ENCODE measurements around the gene EXOC6B. TPM values are rescaled to one million over a fixed set of nuclear protein-coding genes. Genes with fewer than 3 reads are reported as not detected.

EXOC6B gene
- total RNA-seq, 1 donor: 24.6 TPM

DNA sequence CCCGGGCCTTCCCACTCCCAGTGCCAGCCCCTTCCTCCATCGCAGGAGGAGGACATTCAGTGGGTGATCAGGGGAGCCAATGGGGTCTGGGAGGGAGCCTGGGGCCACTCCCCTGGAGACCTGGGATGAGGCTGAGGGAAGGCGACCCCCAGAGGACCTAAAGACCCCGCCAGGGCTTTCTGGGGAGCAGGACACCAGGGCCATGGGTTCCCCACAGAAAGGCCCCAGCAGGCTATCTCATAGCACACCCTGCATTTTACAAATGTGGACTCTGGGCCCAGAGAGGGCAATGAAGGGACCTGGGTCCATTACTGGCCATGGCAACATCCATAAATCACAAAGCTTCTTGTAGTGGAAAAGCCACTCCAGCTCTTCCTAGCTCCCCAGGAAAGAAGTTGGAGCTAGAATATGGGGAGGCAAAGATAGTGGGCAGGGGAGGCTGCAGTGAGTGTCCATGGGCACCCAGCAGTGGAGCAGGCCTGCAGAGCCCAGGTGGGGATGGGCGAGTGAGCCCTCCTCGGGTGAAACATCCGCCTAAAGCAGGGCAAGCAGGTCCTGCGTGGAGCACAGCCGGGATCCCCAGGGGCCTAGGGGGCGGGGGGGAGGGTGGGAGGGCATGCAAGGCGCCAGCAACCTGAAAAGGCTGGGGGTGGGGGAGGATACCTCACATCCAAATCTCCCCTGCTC, 692.0 kb downstream of the EXOC6B start:
- no peak overlapping the region for H3K4me2 ChIP-seq (ENCODE audit: insufficient read depth, low read length)
- peak; percentile 53 for DNase-seq (ENCODE audit: insufficient read length, low spot score, missing footprints)
- TF ChIP-seq, protein P1, sequence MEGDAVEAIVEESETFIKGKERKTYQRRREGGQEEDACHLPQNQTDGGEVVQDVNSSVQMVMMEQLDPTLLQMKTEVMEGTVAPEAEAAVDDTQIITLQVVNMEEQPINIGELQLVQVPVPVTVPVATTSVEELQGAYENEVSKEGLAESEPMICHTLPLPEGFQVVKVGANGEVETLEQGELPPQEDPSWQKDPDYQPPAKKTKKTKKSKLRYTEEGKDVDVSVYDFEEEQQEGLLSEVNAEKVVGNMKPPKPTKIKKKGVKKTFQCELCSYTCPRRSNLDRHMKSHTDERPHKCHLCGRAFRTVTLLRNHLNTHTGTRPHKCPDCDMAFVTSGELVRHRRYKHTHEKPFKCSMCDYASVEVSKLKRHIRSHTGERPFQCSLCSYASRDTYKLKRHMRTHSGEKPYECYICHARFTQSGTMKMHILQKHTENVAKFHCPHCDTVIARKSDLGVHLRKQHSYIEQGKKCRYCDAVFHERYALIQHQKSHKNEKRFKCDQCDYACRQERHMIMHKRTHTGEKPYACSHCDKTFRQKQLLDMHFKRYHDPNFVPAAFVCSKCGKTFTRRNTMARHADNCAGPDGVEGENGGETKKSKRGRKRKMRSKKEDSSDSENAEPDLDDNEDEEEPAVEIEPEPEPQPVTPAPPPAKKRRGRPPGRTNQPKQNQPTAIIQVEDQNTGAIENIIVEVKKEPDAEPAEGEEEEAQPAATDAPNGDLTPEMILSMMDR (IDR thresholded peaks at IDR 0.05; ENCODE audit: extremely low read depth, low read depth, low read length): no peak
- H3K27me3 ChIP-seq (ENCODE audit: insufficient read depth, low read length): peaks cover 20% of the 10 kb centered on the region
- no peaks in the 10 kb centered on the region for H3K36me3 ChIP-seq (ENCODE audit: insufficient read depth, low read length)
- no peaks in the 10 kb centered on the region for H4K20me1 ChIP-seq (ENCODE audit: insufficient read depth, low read length)
- no peaks in the 10 kb centered on the region for H3K79me2 ChIP-seq (ENCODE audit: insufficient read depth, low read length)
- no peaks in the 10 kb centered on the region for H3K4me1 ChIP-seq (ENCODE audit: insufficient read depth, low read length)
- H2AFZ ChIP-seq (ENCODE audit: low read length): no peak overlapping the region
- H3K9me3 ChIP-seq (ENCODE audit: low read depth, low read length): no peaks in the 10 kb centered on the region
- H3K27ac ChIP-seq (ENCODE audit: low read depth, low read length): no peak overlapping the region
- no peak overlapping the region for H3K4me3 ChIP-seq (ENCODE audit: insufficient read depth, low read length)

DNA sequence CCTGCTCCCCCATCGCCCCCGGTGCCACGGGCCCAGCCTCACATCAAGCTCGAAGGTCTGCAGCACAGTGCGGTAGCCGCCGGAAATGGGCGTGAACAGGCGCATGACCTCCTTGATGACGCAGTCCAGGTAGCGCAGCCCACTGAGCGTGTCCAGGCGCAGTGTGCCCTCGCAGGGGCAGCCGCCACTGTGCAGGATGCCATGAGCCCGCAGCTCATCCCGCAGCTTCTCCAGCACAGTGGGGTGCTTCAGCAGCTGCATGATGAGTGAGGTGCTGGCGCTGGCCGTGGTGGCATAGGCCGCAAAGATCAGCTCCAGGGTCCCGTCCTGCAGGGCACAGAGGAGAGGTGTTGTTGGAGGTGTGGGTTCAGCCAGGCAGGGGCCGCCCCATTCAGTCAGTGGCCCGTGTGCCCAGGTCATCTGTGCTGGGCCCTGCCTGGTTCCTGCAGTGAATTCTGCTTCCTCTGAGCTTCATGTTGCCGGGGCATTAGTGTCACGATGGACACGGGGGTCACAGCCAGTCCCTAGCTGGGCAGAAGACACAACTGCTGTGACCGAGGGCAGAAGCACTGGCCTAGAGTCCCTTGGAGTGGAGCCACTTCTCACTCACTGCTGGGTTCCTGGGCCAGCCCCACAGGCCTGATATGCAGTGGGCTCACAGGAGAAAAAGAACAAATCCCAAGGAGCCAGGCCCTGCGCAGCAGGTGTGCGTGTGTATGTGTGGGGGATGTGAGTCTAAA, 692.7 kb downstream of the EXOC6B start:
- H3K27me3 ChIP-seq (ENCODE audit: insufficient read depth, low read length): peaks cover 20% of the 10 kb centered on the region
- H3K79me2 ChIP-seq (ENCODE audit: insufficient read depth, low read length): no peaks in the 10 kb centered on the region
- no peak overlapping the region for H3K27ac ChIP-seq (ENCODE audit: low read depth, low read length)
- H2AFZ ChIP-seq (ENCODE audit: low read length): no peak overlapping the region
- no peak overlapping the region for H3K4me3 ChIP-seq (ENCODE audit: insufficient read depth, low read length)
- TF ChIP-seq, protein P1 (IDR thresholded peaks at IDR 0.05; ENCODE audit: extremely low read depth, low read depth, low read length): no peak
- no peaks in the 10 kb centered on the region for H3K36me3 ChIP-seq (ENCODE audit: insufficient read depth, low read length)
- no peak overlapping the region for H3K4me2 ChIP-seq (ENCODE audit: insufficient read depth, low read length)
- DNase-seq (ENCODE audit: insufficient read length, low spot score, missing footprints): peak; percentile 66
- H3K9me3 ChIP-seq (ENCODE audit: low read depth, low read length): no peaks in the 10 kb centered on the region
- H3K4me1 ChIP-seq (ENCODE audit: insufficient read depth, low read length): no peaks in the 10 kb centered on the region
- no peaks in the 10 kb centered on the region for H4K20me1 ChIP-seq (ENCODE audit: insufficient read depth, low read length)

DNA sequence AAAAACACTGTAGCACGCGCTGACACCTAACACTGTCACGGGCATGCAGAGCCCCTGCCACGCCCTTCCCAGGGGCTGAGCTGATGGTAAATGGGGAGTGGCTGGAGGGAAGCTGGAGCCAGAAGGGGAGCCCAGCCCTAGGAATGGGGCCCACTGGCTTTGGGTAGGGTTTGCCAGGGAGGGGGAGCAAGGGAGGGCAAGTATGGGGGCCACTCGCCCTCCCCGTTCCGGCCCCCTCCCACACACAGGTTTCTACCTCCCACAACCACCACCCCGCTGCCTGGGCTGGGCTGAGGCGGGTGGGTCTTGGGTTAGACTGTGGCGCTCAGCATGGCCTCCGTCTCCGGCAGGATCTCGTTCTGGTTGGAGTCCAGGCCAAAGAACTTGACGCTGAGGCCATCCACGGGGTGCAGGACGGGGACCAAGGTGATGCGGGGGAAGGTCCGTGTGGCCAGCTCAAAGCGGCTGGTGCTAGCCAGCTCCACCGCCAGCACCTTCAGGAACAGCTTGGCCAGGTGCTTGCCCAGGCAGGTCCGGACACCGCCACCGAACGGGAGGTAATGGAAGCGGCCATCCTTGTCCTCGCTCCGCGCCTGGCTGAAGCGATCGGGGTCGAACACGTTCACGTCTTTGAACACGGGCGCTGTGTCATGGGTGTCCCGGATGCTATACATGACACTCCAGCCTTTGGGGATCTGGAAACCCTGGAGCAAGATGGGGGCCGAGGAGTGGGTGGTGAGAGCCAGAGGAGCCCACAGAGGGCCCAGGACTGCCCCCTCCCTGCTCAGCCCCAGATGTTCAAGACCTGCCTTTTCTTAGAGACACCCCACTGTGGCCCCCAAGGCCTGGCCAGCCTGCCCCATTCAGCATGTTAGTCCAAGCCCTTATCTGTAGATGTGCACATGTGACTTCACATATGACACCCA, 693.7 kb downstream of the EXOC6B start:
- H3K27ac ChIP-seq (ENCODE audit: low read depth, low read length): no peak overlapping the region
- H3K4me2 ChIP-seq (ENCODE audit: insufficient read depth, low read length): no peak overlapping the region
- H4K20me1 ChIP-seq (ENCODE audit: insufficient read depth, low read length): no peaks in the 10 kb centered on the region
- H3K79me2 ChIP-seq (ENCODE audit: insufficient read depth, low read length): no peaks in the 10 kb centered on the region
- H3K36me3 ChIP-seq (ENCODE audit: insufficient read depth, low read length): no peaks in the 10 kb centered on the region
- H3K4me3 ChIP-seq (ENCODE audit: insufficient read depth, low read length): no peak overlapping the region
- H3K27me3 ChIP-seq (ENCODE audit: insufficient read depth, low read length): peaks cover 24% of the 10 kb centered on the region
- TF ChIP-seq, protein P1 (IDR thresholded peaks at IDR 0.05; ENCODE audit: extremely low read depth, low read depth, low read length): no peak
- no peak overlapping the region for H2AFZ ChIP-seq (ENCODE audit: low read length)
- no peaks in the 10 kb centered on the region for H3K9me3 ChIP-seq (ENCODE audit: low read depth, low read length)
- no peaks in the 10 kb centered on the region for H3K4me1 ChIP-seq (ENCODE audit: insufficient read depth, low read length)
- DNase-seq (ENCODE audit: insufficient read length, low spot score, missing footprints): peak; percentile 80

Data from osteoblast (primary cell).